H9 (cell line): ENCODE measurements around the gene MBNL1. TPM values are rescaled to one million over a fixed set of nuclear protein-coding genes. Genes with fewer than 3 reads are reported as not detected.

ENCODE experiments used
- DNase-seq: peaks from one replicate; pipeline ENCODE4 v3.0.0-alpha.2; 2017
- H2AFZ ChIP-seq: one replicate; pipeline ENCODE4 v1.6.1; 2013; ENCODE audit warnings: mild to moderate bottlenecking, low read length, control low read depth, moderate library complexity
- H2AK5ac ChIP-seq: 2 replicates; pipeline ENCODE4 v1.6.1; 2013; ENCODE audit warnings: low read length, control low read depth, mixed read lengths; ENCODE audit not compliant: insufficient read length
- H2BK120ac ChIP-seq: one replicate; pipeline ENCODE4 v1.6.1; 2013; ENCODE audit warnings: low read depth, mild to moderate bottlenecking, low read length, control low read depth, inconsistent platforms; ENCODE audit not compliant: poor library complexity, severe bottlenecking
- H2BK12ac ChIP-seq: 2 replicates; pipeline ENCODE4 v1.6.1; 2013; ENCODE audit warnings: low read length, control low read depth, mixed read lengths, low read depth; ENCODE audit not compliant: insufficient read length
- H2BK15ac ChIP-seq: 2 replicates; pipeline ENCODE4 v1.6.1; 2013; ENCODE audit warnings: low read depth, low read length, control low read depth
- H2BK20ac ChIP-seq: one replicate; pipeline ENCODE4 v1.6.1; 2013; ENCODE audit warnings: low read depth, mild to moderate bottlenecking, low read length, control low read depth, inconsistent platforms; ENCODE audit not compliant: poor library complexity, severe bottlenecking
- H2BK5ac ChIP-seq: 2 replicates; pipeline ENCODE4 v1.6.1; 2013; ENCODE audit warnings: low read length, control low read depth, mixed read lengths; ENCODE audit not compliant: insufficient read length
- H3K14ac ChIP-seq: 2 replicates; pipeline ENCODE4 v1.6.1; 2013; ENCODE audit warnings: low read length, control low read depth; ENCODE audit not compliant: insufficient read depth
- H3K18ac ChIP-seq: 2 replicates; pipeline ENCODE4 v1.6.1; 2013; ENCODE audit warnings: low read depth, mild to moderate bottlenecking, mixed read lengths, low read length, control low read depth; ENCODE audit not compliant: insufficient read length
- H3K23ac ChIP-seq: 2 replicates; pipeline ENCODE4 v1.6.1; 2013; ENCODE audit warnings: low read length, control low read depth, mixed read lengths, low read depth; ENCODE audit not compliant: insufficient read length
- H3K23me2 ChIP-seq: 2 replicates; pipeline ENCODE4 v1.6.1; 2013; ENCODE audit warnings: low read depth, mild to moderate bottlenecking, mixed read lengths, low read length, control low read depth; ENCODE audit not compliant: insufficient read length, poor library complexity, severe bottlenecking
- H3K27ac ChIP-seq: 2 replicates; pipeline ENCODE4 v1.5.1; 2013; ENCODE audit warnings: low read length, control low read depth, mixed read lengths, low read depth; ENCODE audit not compliant: insufficient read length
- H3K27me3 ChIP-seq: 2 replicates; pipeline ENCODE4 v1.6.1; 2013; ENCODE audit warnings: low read length, control low read depth, inconsistent platforms; ENCODE audit not compliant: insufficient read depth
- H3K4ac ChIP-seq: 2 replicates; pipeline ENCODE4 v1.6.1; 2013; ENCODE audit warnings: low read depth, mild to moderate bottlenecking, control low read depth, inconsistent platforms, low read length, moderate library complexity
- H3K4me1 ChIP-seq: 2 replicates; pipeline ENCODE4 v1.6.1; 2013; ENCODE audit warnings: low read length, control low read depth, inconsistent platforms; ENCODE audit not compliant: insufficient read depth
- H3K4me2 ChIP-seq: 2 replicates; pipeline ENCODE4 v1.6.1; 2013; ENCODE audit warnings: low read length, control low read depth, mixed read lengths; ENCODE audit not compliant: insufficient read length, insufficient read depth
- H3K56ac ChIP-seq: 2 replicates; pipeline ENCODE4 v1.6.1; 2013; ENCODE audit warnings: low read depth, mild to moderate bottlenecking, mixed read lengths, low read length, control low read depth; ENCODE audit not compliant: insufficient read length
- H3K79me1 ChIP-seq: 2 replicates; pipeline ENCODE4 v1.6.1; 2013; ENCODE audit warnings: low read depth, mild to moderate bottlenecking, moderate library complexity, low read length, control low read depth, inconsistent platforms; ENCODE audit not compliant: insufficient read depth, poor library complexity, severe bottlenecking
- H3K79me2 ChIP-seq: 2 replicates; pipeline ENCODE4 v1.6.1; 2013; ENCODE audit warnings: low read length, control low read depth, inconsistent platforms; ENCODE audit not compliant: insufficient read depth
- H3K9ac ChIP-seq: 2 replicates; pipeline ENCODE4 v1.6.1; 2013; ENCODE audit warnings: low read length, control low read depth, mixed read lengths; ENCODE audit not compliant: insufficient read length; ENCODE audit errors: extremely low read depth
- H3K9me3 ChIP-seq: one replicate; pipeline ENCODE4 v1.6.1; 2013; ENCODE audit warnings: low read depth, low read length, inconsistent platforms; ENCODE audit not compliant: control insufficient read depth
- H3T11ph ChIP-seq: one replicate; pipeline ENCODE4 v1.6.1; 2013; ENCODE audit warnings: mild to moderate bottlenecking, low read length, control low read depth, inconsistent platforms
- H4K20me1 ChIP-seq: one replicate; pipeline ENCODE4 v1.6.1; 2013; ENCODE audit not compliant: control insufficient read depth, insufficient read length, insufficient read depth
- H4K5ac ChIP-seq: 2 replicates; pipeline ENCODE4 v1.6.1; 2013; ENCODE audit warnings: low read depth, mild to moderate bottlenecking, mixed read lengths, low read length, control low read depth; ENCODE audit not compliant: insufficient read length
- H4K8ac ChIP-seq: replicated peaks from 2 replicates; pipeline ENCODE4 v1.6.1; 2013; ENCODE audit warnings: low read length, control low read depth, mixed read lengths, low read depth; ENCODE audit not compliant: insufficient read length
- H4K91ac ChIP-seq: 2 replicates; pipeline ENCODE4 v1.6.1; 2013; ENCODE audit warnings: low read depth, mild to moderate bottlenecking, moderate library complexity, mixed read lengths, low read length, control low read depth; ENCODE audit not compliant: insufficient read length
- H3K27ac Mint-ChIP-seq, 3 experiments: 2 replicates in 2 of 3; 3 replicates in 1 of 3; pipeline ENCODE4 v1.8.0; 2020 to 2021; ENCODE audit warnings: mixed read lengths in 3 of 3, mild to moderate bottlenecking in 1 of 3, moderate library complexity in 1 of 3
- H3K27me3 Mint-ChIP-seq: 2 replicates; pipeline ENCODE4 v1.8.0; 2021; ENCODE audit warnings: low read depth, mild to moderate bottlenecking, moderate library complexity, mixed read lengths
- H3K36me3 Mint-ChIP-seq, 3 experiments: 2 replicates in 2 of 3; 3 replicates in 1 of 3; pipeline ENCODE4 v1.8.0; 2020 to 2021; ENCODE audit warnings: low read depth in 3 of 3, mixed read lengths in 3 of 3; ENCODE audit not compliant: insufficient read depth in 1 of 3
- H3K4me1 Mint-ChIP-seq, 2 experiments: 2 replicates each; pipeline ENCODE4 v1.8.0; 2020; ENCODE audit warnings: mixed read lengths in 2 of 2
- H3K4me3 Mint-ChIP-seq, 2 experiments: 2 replicates in 1 of 2; 3 replicates in 1 of 2; pipeline ENCODE4 v1.8.0; 2020 to 2021; ENCODE audit warnings: mild to moderate bottlenecking in 2 of 2, mixed read lengths in 2 of 2, moderate library complexity in 1 of 2
- H3K9me3 Mint-ChIP-seq, 2 experiments: 2 replicates in 1 of 2; 3 replicates in 1 of 2; pipeline ENCODE4 v1.8.0; 2020; ENCODE audit warnings: mild to moderate bottlenecking in 2 of 2, mixed read lengths in 2 of 2, moderate library complexity in 1 of 2
- WGBS: extraction: QIAGEN DNeasy Blood & Tissue Kit; methylation state at CpG from one replicate; pipeline ENCODE4 v1.1.7; 2013; ENCODE audit warnings: missing lambda C conversion rate, low lambda C conversion rate, mixed read lengths; ENCODE audit not compliant: insufficient read length; ENCODE audit errors: extremely low coverage; 5-methylcytosine and 5-hydroxymethylcytosine counted together
- total RNA-seq: library from RNA; stranded (reverse); gene quantifications from 2 replicates; pipeline ENCODE4 v1.2.1, GENCODE V29; 2021
- TF ChIP-seq, protein P1 (sequence below): fragments of 200-600 bp; sonication (generic); conservative IDR thresholded peaks from 3 replicates; pipeline ENCODE4 v1.8.0; 2021; ENCODE audit warnings: antibody characterized with exemption, mild to moderate bottlenecking

Gene MBNL1
- total RNA-seq, 1 experiment from 2014 or later, result 14.9 TPM

DNA sequence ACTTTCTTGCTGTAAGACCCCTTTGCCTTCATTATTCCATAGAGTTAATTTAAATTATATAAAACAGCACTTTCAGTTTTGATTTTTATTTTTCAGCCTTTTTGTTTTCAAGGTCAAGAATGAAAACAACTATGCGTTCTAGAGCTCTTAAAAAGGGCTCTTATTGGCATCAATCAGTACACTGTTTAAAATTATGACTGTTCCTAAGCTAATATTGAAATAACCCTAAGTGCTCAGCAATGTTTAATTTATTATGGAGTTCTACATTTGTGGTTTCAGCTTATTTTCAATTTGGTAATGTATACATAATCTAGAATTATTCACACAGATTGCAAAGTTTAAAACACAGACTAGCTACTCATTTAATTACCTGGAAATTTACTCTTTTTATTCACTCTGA, 179.4 kb downstream of the MBNL1 start:
- TF ChIP-seq, protein P1, sequence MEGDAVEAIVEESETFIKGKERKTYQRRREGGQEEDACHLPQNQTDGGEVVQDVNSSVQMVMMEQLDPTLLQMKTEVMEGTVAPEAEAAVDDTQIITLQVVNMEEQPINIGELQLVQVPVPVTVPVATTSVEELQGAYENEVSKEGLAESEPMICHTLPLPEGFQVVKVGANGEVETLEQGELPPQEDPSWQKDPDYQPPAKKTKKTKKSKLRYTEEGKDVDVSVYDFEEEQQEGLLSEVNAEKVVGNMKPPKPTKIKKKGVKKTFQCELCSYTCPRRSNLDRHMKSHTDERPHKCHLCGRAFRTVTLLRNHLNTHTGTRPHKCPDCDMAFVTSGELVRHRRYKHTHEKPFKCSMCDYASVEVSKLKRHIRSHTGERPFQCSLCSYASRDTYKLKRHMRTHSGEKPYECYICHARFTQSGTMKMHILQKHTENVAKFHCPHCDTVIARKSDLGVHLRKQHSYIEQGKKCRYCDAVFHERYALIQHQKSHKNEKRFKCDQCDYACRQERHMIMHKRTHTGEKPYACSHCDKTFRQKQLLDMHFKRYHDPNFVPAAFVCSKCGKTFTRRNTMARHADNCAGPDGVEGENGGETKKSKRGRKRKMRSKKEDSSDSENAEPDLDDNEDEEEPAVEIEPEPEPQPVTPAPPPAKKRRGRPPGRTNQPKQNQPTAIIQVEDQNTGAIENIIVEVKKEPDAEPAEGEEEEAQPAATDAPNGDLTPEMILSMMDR, result no peak
- no peak overlapping the region for H3K27ac ChIP-seq
- Mint-ChIP-seq H3K4me3 (no peak overlapping the region), H3K27ac (no peak overlapping the region), H3K27me3 (no peaks in the 10 kb centered on the region), H3K4me1 (peaks cover 7 to 8% of the 10 kb centered on the region in 2 experiments), H3K9me3 (no peaks in the 10 kb centered on the region), H3K36me3 (peaks cover 0 to 3% (median 0%) of the 10 kb centered on the region in 3 experiments; a peak in 2 of 7 replicates)
- no peak overlapping the region for H4K5ac ChIP-seq
- H2BK5ac ChIP-seq, result no peak overlapping the region
- no peak overlapping the region for H3K4ac ChIP-seq
- no CpG with 5 or more reads among the region's 1 CpG for WGBS
- H2BK20ac ChIP-seq, result no peak overlapping the region
- no peak overlapping the region for H3K23ac ChIP-seq
- H3K79me2 ChIP-seq, result no peaks in the 10 kb centered on the region
- no peak overlapping the region for H3T11ph ChIP-seq
- H2BK12ac ChIP-seq, result no peak overlapping the region
- no peak overlapping the region for H2AK5ac ChIP-seq
- no peak overlapping the region for H2BK15ac ChIP-seq
- H2BK120ac ChIP-seq, result no peak overlapping the region
- no peaks in the 10 kb centered on the region for H3K79me1 ChIP-seq
- no peak for DNase-seq
- H2AFZ ChIP-seq, result no peak overlapping the region
- no peaks in the 10 kb centered on the region for H3K4me1 ChIP-seq
- H3K14ac ChIP-seq, result no peak overlapping the region
- H3K9me3 ChIP-seq, result no peaks in the 10 kb centered on the region
- no peak overlapping the region for H4K91ac ChIP-seq
- no peak overlapping the region for H3K56ac ChIP-seq
- no peak overlapping the region for H3K18ac ChIP-seq
- no peaks in the 10 kb centered on the region for H3K27me3 ChIP-seq
- no peak overlapping the region for H4K8ac ChIP-seq
- H4K20me1 ChIP-seq, result no peaks in the 10 kb centered on the region
- H3K4me2 ChIP-seq, result no peak overlapping the region
- no peaks in the 10 kb centered on the region for H3K23me2 ChIP-seq
- H3K9ac ChIP-seq, result no peak overlapping the region
